Measurements from ENCODE around the gene MAP1S.

Gene MAP1S

GRCh38 chr19:17679526-17680229 is 39.6 kb upstream of the MAP1S start:
- CTCF ChIA-PET = interaction anchor here (0.8 to 1.2 kb wide), 3 partner anchors 43 to 106 kb away, joined by 3 to 6 read pairs (median 5); no protein-coding TSS in a partner anchor
- Histone ChIP-seq H3K27me3 (replicated peaks in 2 of 5; ENCODE audit: control insufficient read depth in 4 of 5, insufficient read depth in 5 of 5, low read length in 4 of 5) (peaks cover 0 to 76% (median 14%) of the 10 kb centered on the region in 5 experiments), H3K9me3 (ENCODE audit: control extremely low read depth in 1 of 5, control insufficient read depth in 4 of 5, insufficient read depth in 2 of 5, low read depth in 1 of 5, low read length in 4 of 5) (peaks cover 0 to 2% (median 0%) of the 10 kb centered on the region in 5 experiments), H3K4me3 (ENCODE audit: control insufficient read depth in 1 of 7, extremely low read depth in 1 of 7, insufficient read depth in 4 of 7, low read depth in 2 of 7, low read length in 6 of 7) (peak overlapping the region in 2 of 7 experiments; percentile 43 to 48), H3K4me1 (ENCODE audit: control extremely low read depth in 1 of 4, control insufficient read depth in 4 of 4, insufficient read depth in 4 of 4, low read length in 3 of 4) (peaks cover 0 to 11% (median 10%) of the 10 kb centered on the region in 4 experiments), H3K36me3 (ENCODE audit: control insufficient read depth in 4 of 4, insufficient read depth in 4 of 4, low read length in 3 of 4) (no peaks in the 10 kb centered on the region), H3K27ac (ENCODE audit: insufficient read depth in 1 of 2, low read depth in 1 of 2, low read length in 2 of 2, poor library complexity in 1 of 2, severe bottlenecking in 2 of 2) (no peak overlapping the region)
- no peak for DNase-seq
- POLR2A ChIA-PET = no interaction called here
- 8% methylated on average over 11 of the region's 14 CpGs for WGBS (ENCODE audit: insufficient coverage)

- POLR2A ChIA-PET = no interaction called here
- Histone ChIP-seq H3K27me3 (replicated peaks in 2 of 5; ENCODE audit: control insufficient read depth in 4 of 5, insufficient read depth in 5 of 5, low read length in 4 of 5) (peaks cover 0 to 82% (median 17%) of the 10 kb centered on the region in 5 experiments), H3K9me3 (ENCODE audit: control extremely low read depth in 1 of 5, control insufficient read depth in 4 of 5, insufficient read depth in 2 of 5, low read depth in 1 of 5, low read length in 4 of 5) (peaks cover 0 to 2% (median 0%) of the 10 kb centered on the region in 5 experiments), H3K36me3 (ENCODE audit: control insufficient read depth in 4 of 4, insufficient read depth in 4 of 4, low read length in 3 of 4) (no peaks in the 10 kb centered on the region), H3K27ac (ENCODE audit: insufficient read depth in 1 of 2, low read depth in 1 of 2, low read length in 2 of 2, poor library complexity in 1 of 2, severe bottlenecking in 2 of 2) (no peak overlapping the region), H3K4me3 (ENCODE audit: control insufficient read depth in 1 of 7, extremely low read depth in 1 of 7, insufficient read depth in 4 of 7, low read depth in 2 of 7, low read length in 6 of 7) (peak overlapping the region in 2 of 7 experiments; percentile 52 to 57), H3K4me1 (ENCODE audit: control extremely low read depth in 1 of 4, control insufficient read depth in 4 of 4, insufficient read depth in 4 of 4, low read length in 3 of 4) (peaks cover 0 to 11% (median 10%) of the 10 kb centered on the region in 4 experiments)
- WGBS (ENCODE audit: insufficient coverage) = 0% methylated on average over 24 of the region's 38 CpGs
- CTCF ChIA-PET = interaction anchor here (1.2 kb wide), 1 partner anchor 73 kb away, joined by 3 read pairs; no protein-coding TSS in a partner anchor
- DNase-seq = peak; percentile 88 to 95 (median 95)
Measured at GRCh38 chr19:17680230-17680722, 39.0 kb upstream of the MAP1S start.

- Histone ChIP-seq H3K27me3 (replicated peaks in 2 of 5; ENCODE audit: control insufficient read depth in 4 of 5, insufficient read depth in 5 of 5, low read length in 4 of 5) (peaks cover 0 to 88% (median 24%) of the 10 kb centered on the region in 5 experiments), H3K4me3 (ENCODE audit: control insufficient read depth in 1 of 7, extremely low read depth in 1 of 7, insufficient read depth in 4 of 7, low read depth in 2 of 7, low read length in 6 of 7) (no peak overlapping the region)
Measured at GRCh38 chr19:17681505-17682125, 37.7 kb upstream of the MAP1S start.

GRCh38 chr19:17682273-17682672 is 37.0 kb upstream of the MAP1S start:
- Histone ChIP-seq H3K27ac (ENCODE audit: insufficient read depth in 1 of 2, low read depth in 1 of 2, low read length in 2 of 2, poor library complexity in 1 of 2, severe bottlenecking in 2 of 2) (no peak overlapping the region), H3K4me1 (ENCODE audit: control extremely low read depth in 1 of 4, control insufficient read depth in 4 of 4, insufficient read depth in 4 of 4, low read length in 3 of 4) (peaks cover 0 to 18% (median 11%) of the 10 kb centered on the region in 4 experiments), H3K4me3 (ENCODE audit: control insufficient read depth in 1 of 7, extremely low read depth in 1 of 7, insufficient read depth in 4 of 7, low read depth in 2 of 7, low read length in 6 of 7) (no peak overlapping the region), H3K27me3 (replicated peaks in 2 of 5; ENCODE audit: control insufficient read depth in 4 of 5, insufficient read depth in 5 of 5, low read length in 4 of 5) (peaks cover 0 to 94% (median 25%) of the 10 kb centered on the region in 5 experiments), H3K36me3 (ENCODE audit: control insufficient read depth in 4 of 4, insufficient read depth in 4 of 4, low read length in 3 of 4) (no peaks in the 10 kb centered on the region), H3K9me3 (ENCODE audit: control extremely low read depth in 1 of 5, control insufficient read depth in 4 of 5, insufficient read depth in 2 of 5, low read depth in 1 of 5, low read length in 4 of 5) (peaks cover 0 to 2% (median 0%) of the 10 kb centered on the region in 5 experiments)
- no peak for DNase-seq
- POLR2A ChIA-PET = no interaction called here
- 91% methylated on average over 5 of the region's 5 CpGs for WGBS (ENCODE audit: insufficient coverage)
- CTCF ChIA-PET = interaction anchor here (1.0 kb wide), 1 partner anchor 21 kb away, joined by 3 read pairs; no protein-coding TSS in a partner anchor

More at GRCh38 chr19:17681505-17682125, 37.7 kb upstream of the MAP1S start:
- DNase-seq = peak; percentile 54 to 83 (median 81)
- H3K9me3 ChIP-seq (ENCODE audit: control extremely low read depth in 1 of 5, control insufficient read depth in 4 of 5, insufficient read depth in 2 of 5, low read depth in 1 of 5, low read length in 4 of 5) = peaks cover 0 to 2% (median 0%) of the 10 kb centered on the region in 5 experiments
- POLR2A ChIA-PET = no interaction called here
- H3K4me1 ChIP-seq (ENCODE audit: control extremely low read depth in 1 of 4, control insufficient read depth in 4 of 4, insufficient read depth in 4 of 4, low read length in 3 of 4) = peaks cover 0 to 14% (median 11%) of the 10 kb centered on the region in 4 experiments
- WGBS (ENCODE audit: insufficient coverage) = 63% methylated on average over 17 of the region's 25 CpGs
- no peaks in the 10 kb centered on the region for H3K36me3 ChIP-seq (ENCODE audit: control insufficient read depth in 4 of 4, insufficient read depth in 4 of 4, low read length in 3 of 4)
- CTCF ChIA-PET = interaction anchor here (0.9 to 1.0 kb wide), 2 partner anchors 21 to 71 kb away, joined by 3 read pairs; no protein-coding TSS in a partner anchor
- no peak overlapping the region for H3K27ac ChIP-seq (ENCODE audit: insufficient read depth in 1 of 2, low read depth in 1 of 2, low read length in 2 of 2, poor library complexity in 1 of 2, severe bottlenecking in 2 of 2)

- Histone ChIP-seq H3K36me3 (ENCODE audit: control insufficient read depth in 4 of 4, insufficient read depth in 4 of 4, low read length in 3 of 4) (no peaks in the 10 kb centered on the region), H3K4me3 (ENCODE audit: control insufficient read depth in 1 of 7, extremely low read depth in 1 of 7, insufficient read depth in 4 of 7, low read depth in 2 of 7, low read length in 6 of 7) (no peak overlapping the region), H3K4me1 (ENCODE audit: control extremely low read depth in 1 of 4, control insufficient read depth in 4 of 4, insufficient read depth in 4 of 4, low read length in 3 of 4) (peaks cover 0 to 22% (median 13%) of the 10 kb centered on the region in 4 experiments), H3K27ac (ENCODE audit: insufficient read depth in 1 of 2, low read depth in 1 of 2, low read length in 2 of 2, poor library complexity in 1 of 2, severe bottlenecking in 2 of 2) (no peak overlapping the region), H3K27me3 (replicated peaks in 2 of 5; ENCODE audit: control insufficient read depth in 4 of 5, insufficient read depth in 5 of 5, low read length in 4 of 5) (peaks cover 0 to 94% (median 29%) of the 10 kb centered on the region in 5 experiments), H3K9me3 (ENCODE audit: control extremely low read depth in 1 of 5, control insufficient read depth in 4 of 5, insufficient read depth in 2 of 5, low read depth in 1 of 5, low read length in 4 of 5) (peaks cover 0 to 2% (median 0%) of the 10 kb centered on the region in 5 experiments)
- POLR2A ChIA-PET = no interaction called here
- CTCF ChIA-PET = no interaction called here
- no peak for DNase-seq
- WGBS (ENCODE audit: insufficient coverage) = no CpG with 5 or more reads among the region's 4 CpGs
Measured at GRCh38 chr19:17683078-17683477, 36.2 kb upstream of the MAP1S start.

GRCh38 chr19:17684256-17684655 is 35.0 kb upstream of the MAP1S start:
- ChIA-PET POLR2A (no interaction called here), CTCF (interaction anchor here (1.0 kb wide), 1 partner anchor 14 kb away, joined by 3 read pairs; no protein-coding TSS in a partner anchor)
- Histone ChIP-seq H3K9me3 (ENCODE audit: control extremely low read depth in 1 of 5, control insufficient read depth in 4 of 5, insufficient read depth in 2 of 5, low read depth in 1 of 5, low read length in 4 of 5) (peaks cover 0 to 2% (median 0%) of the 10 kb centered on the region in 5 experiments), H3K36me3 (ENCODE audit: control insufficient read depth in 4 of 4, insufficient read depth in 4 of 4, low read length in 3 of 4) (no peaks in the 10 kb centered on the region), H3K4me1 (ENCODE audit: control extremely low read depth in 1 of 4, control insufficient read depth in 4 of 4, insufficient read depth in 4 of 4, low read length in 3 of 4) (peaks cover 0 to 24% (median 14%) of the 10 kb centered on the region in 4 experiments), H3K27ac (ENCODE audit: insufficient read depth in 1 of 2, low read depth in 1 of 2, low read length in 2 of 2, poor library complexity in 1 of 2, severe bottlenecking in 2 of 2) (no peak overlapping the region), H3K27me3 (replicated peaks in 2 of 5; ENCODE audit: control insufficient read depth in 4 of 5, insufficient read depth in 5 of 5, low read length in 4 of 5) (peaks cover 0 to 95% (median 29%) of the 10 kb centered on the region in 5 experiments), H3K4me3 (ENCODE audit: control insufficient read depth in 1 of 7, extremely low read depth in 1 of 7, insufficient read depth in 4 of 7, low read depth in 2 of 7, low read length in 6 of 7) (no peak overlapping the region)
- no peak for DNase-seq
- 100% methylated on average over 3 of the region's 4 CpGs for WGBS (ENCODE audit: insufficient coverage)

Measured in common myeloid progenitor, CD34-positive (primary cell).